DND-41 (cell line): ENCODE results near the gene C2CD3.

Experiments
- ATAC-seq: fragments of 200-7000 bp; cut with Tn5 transposase; 3 replicates; pipeline ENCODE4 v1.9.1; 2021; ENCODE audit warnings: low read depth; ENCODE audit not compliant: insufficient read depth
- DNase-seq: peaks from one replicate; pipeline ENCODE4 v3.0.0-alpha.2; 2020
- H2AFZ ChIP-seq: 2 replicates; pipeline ENCODE4 v1.6.0; 2012; ENCODE audit warnings: low read depth, low read length
- H3K27ac ChIP-seq: 2 replicates; pipeline ENCODE4 v1.5.1; 2012; ENCODE audit warnings: low read length, inconsistent platforms
- H3K27me3 ChIP-seq: fragments of 200-600 bp; sonication (generic); 2 replicates; pipeline ENCODE4 v1.6.0; 2012; ENCODE audit warnings: low read length, mild to moderate bottlenecking, inconsistent platforms; ENCODE audit not compliant: insufficient read depth, poor library complexity
- H3K36me3 ChIP-seq: 2 replicates; pipeline ENCODE4 v1.5.1; 2012; ENCODE audit warnings: low read length, inconsistent platforms; ENCODE audit not compliant: insufficient read depth
- H3K4me1 ChIP-seq: 2 replicates; pipeline ENCODE4 v1.5.1; 2012; ENCODE audit warnings: mild to moderate bottlenecking, low read length; ENCODE audit not compliant: insufficient read depth
- H3K4me2 ChIP-seq: 2 replicates; pipeline ENCODE4 v1.6.0; 2012; ENCODE audit warnings: mild to moderate bottlenecking, moderate library complexity, low read length, inconsistent platforms; ENCODE audit not compliant: insufficient read depth
- H3K4me3 ChIP-seq, 2 experiments: fragments of 200-600 bp in 1 of 2; shearing (Covaris generic) in 1 of 2; 2 replicates each; pipeline ENCODE4 v1.5.1; 2012 to 2016; ENCODE audit warnings: inconsistent platforms in 2 of 2, low read length in 2 of 2, mild to moderate bottlenecking in 2 of 2, low read depth in 1 of 2, moderate library complexity in 1 of 2
- H3K79me2 ChIP-seq: 2 replicates; pipeline ENCODE4 v1.6.0; 2012; ENCODE audit warnings: low read length, inconsistent platforms; ENCODE audit not compliant: insufficient read depth
- H3K9ac ChIP-seq: 2 replicates; pipeline ENCODE4 v1.6.0; 2012; ENCODE audit warnings: low read depth, mild to moderate bottlenecking, inconsistent platforms, low read length, moderate library complexity
- H3K9me3 ChIP-seq: 2 replicates; pipeline ENCODE4 v1.5.1; 2012; ENCODE audit warnings: low read length, moderate library complexity, mild to moderate bottlenecking, inconsistent platforms; ENCODE audit not compliant: insufficient read depth, severe bottlenecking
- H4K20me1 ChIP-seq: 2 replicates; pipeline ENCODE4 v1.6.0; 2012; ENCODE audit warnings: low read length; ENCODE audit not compliant: insufficient read depth
- EZH2 ChIP-seq: IDR thresholded peaks from 3 replicates; pipeline ENCODE4 v1.6.1; 2012; ENCODE audit warnings: borderline replicate concordance, low read depth, mild to moderate bottlenecking, moderate library complexity, low read length, inconsistent platforms; ENCODE audit not compliant: severe bottlenecking
- TF ChIP-seq, protein P1 (sequence below): IDR thresholded peaks from 2 replicates; pipeline ENCODE4 v1.5.1; 2012; ENCODE audit warnings: borderline replicate concordance, low read length, moderate library complexity, mild to moderate bottlenecking; ENCODE audit not compliant: poor library complexity, severe bottlenecking; ENCODE audit errors: extremely low read depth

The C2CD3 gene

DNA sequence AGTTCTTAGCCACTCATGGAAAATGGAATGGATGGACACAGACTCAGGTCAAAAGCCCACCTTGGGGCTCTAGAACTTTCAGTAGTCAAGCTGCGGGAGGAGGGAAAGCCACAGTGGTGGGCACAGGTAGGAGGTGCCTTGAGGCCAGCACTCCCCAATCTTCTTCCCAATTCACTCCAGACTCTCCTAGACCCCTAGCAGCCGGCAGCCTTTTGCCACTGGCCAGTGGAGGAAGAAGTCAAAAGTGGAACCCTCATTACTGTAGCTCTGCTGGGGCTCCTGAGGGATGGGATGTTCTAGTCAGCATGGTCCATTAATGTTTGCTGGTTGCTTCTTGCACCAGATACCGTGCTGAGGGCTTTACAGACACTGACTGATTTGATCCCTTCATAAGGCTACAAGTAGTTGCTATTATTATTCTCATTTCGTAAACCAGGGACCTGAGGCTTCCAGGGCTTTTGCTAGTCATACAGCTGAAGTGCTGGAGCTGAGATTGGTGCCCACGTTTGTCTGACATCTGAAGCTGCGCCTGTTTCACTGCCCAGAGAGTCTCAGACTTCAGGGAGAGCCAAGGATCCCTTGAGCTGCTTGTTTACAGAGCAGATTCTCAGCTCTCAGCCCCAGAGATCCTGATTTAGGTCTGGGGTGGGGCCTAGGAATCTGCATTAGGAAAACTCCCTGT lies 163.0 kb downstream of the C2CD3 start:
- no peak for ATAC-seq
- Histone ChIP-seq H3K27me3 (no peaks in the 10 kb centered on the region), H3K79me2 (no peaks in the 10 kb centered on the region), H4K20me1 (no peaks in the 10 kb centered on the region), H3K27ac (no peak overlapping the region), H2AFZ (no peak overlapping the region), H3K4me3 (no peak overlapping the region), H3K36me3 (peaks cover 12% of the 10 kb centered on the region), H3K4me2 (no peak overlapping the region), H3K9me3 (no peaks in the 10 kb centered on the region), H3K9ac (no peak overlapping the region), H3K4me1 (peaks cover 6% of the 10 kb centered on the region; the same call in 1 of the 2 replicates)
- TF ChIP-seq, protein P1, sequence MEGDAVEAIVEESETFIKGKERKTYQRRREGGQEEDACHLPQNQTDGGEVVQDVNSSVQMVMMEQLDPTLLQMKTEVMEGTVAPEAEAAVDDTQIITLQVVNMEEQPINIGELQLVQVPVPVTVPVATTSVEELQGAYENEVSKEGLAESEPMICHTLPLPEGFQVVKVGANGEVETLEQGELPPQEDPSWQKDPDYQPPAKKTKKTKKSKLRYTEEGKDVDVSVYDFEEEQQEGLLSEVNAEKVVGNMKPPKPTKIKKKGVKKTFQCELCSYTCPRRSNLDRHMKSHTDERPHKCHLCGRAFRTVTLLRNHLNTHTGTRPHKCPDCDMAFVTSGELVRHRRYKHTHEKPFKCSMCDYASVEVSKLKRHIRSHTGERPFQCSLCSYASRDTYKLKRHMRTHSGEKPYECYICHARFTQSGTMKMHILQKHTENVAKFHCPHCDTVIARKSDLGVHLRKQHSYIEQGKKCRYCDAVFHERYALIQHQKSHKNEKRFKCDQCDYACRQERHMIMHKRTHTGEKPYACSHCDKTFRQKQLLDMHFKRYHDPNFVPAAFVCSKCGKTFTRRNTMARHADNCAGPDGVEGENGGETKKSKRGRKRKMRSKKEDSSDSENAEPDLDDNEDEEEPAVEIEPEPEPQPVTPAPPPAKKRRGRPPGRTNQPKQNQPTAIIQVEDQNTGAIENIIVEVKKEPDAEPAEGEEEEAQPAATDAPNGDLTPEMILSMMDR: no peak
- no peak for TF ChIP-seq EZH2
- DNase-seq: no peak

GRCh38 chr11:74006743-74007304 lies 164.0 kb downstream of the C2CD3 start:
- Histone ChIP-seq H3K4me2 (no peak overlapping the region), H2AFZ (no peak overlapping the region), H3K27ac (no peak overlapping the region), H3K4me3 (no peak overlapping the region), H3K79me2 (no peaks in the 10 kb centered on the region), H4K20me1 (no peaks in the 10 kb centered on the region), H3K9me3 (no peaks in the 10 kb centered on the region), H3K36me3 (peaks cover 7% of the 10 kb centered on the region), H3K4me1 (peaks cover 6% of the 10 kb centered on the region; the same call in 1 of the 2 replicates), H3K9ac (no peak overlapping the region), H3K27me3 (no peaks in the 10 kb centered on the region)
- ATAC-seq (no peak), DNase-seq (no peak)
- TF ChIP-seq, protein P1: no peak
- TF ChIP-seq EZH2: no peak

DNA sequence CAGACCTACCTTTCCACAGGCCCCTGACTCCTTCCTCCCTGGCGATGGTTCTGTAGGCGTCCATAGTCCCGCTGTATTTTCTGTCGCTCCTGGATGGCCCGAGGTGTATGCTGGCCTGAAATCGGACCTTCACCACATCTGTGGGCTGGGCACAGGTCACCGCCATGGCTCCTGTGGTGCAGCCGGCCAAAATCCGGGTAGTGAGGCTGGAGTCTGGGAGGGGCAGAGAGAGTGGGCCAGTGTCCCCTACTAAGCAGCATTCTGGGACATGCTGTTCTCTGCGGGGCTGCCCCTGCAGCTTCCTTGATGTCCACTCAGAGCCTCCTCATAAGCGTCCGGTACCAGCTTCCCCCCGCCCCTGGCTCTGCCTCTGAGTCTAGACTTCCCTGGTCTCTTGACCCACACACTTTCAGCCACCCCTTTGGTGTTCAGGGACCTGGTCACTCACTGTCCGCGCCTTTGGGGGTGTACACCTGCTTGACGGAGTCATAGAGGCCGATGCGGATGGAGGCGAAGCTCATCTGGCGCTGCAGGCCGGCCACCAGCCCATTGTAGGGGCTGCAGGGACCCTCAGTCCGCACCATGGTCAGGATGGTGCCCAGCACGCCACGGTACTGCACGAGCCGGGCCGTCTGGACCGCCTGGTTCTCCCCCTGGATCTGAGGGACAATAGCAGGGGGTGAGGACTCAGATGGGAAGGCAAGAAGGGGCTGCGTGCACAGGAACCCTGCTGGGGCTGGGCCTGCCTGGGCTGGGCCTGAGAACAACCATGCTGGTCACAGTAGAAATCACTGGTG lies 164.9 kb downstream of the C2CD3 start:
- Histone ChIP-seq H3K9ac (no peak overlapping the region), H3K4me1 (peaks cover 6% of the 10 kb centered on the region; the same call in 1 of the 2 replicates), H3K27me3 (no peaks in the 10 kb centered on the region), H3K27ac (no peak overlapping the region), H3K79me2 (no peaks in the 10 kb centered on the region), H4K20me1 (no peaks in the 10 kb centered on the region), H3K36me3 (no peaks in the 10 kb centered on the region), H3K9me3 (no peaks in the 10 kb centered on the region), H2AFZ (no peak overlapping the region), H3K4me2 (no peak overlapping the region), H3K4me3 (no peak overlapping the region)
- ATAC-seq (no peak), DNase-seq (no peak)
- TF ChIP-seq, protein P1: no peak
